ENCODE data around the gene APBA2.

GRCh38 chr15:29106551-29107290 is 220.9 kb downstream of the APBA2 start:
- no peak for TF ChIP-seq CTCF (optimal IDR thresholded peaks at IDR 0.05 in 1 of 3, IDR thresholded peaks at IDR 0.05 in 1 of 3, conservative IDR thresholded peaks at IDR 0.05 in 1 of 3; ENCODE audit: extremely low read depth in 1 of 3, insufficient read depth in 2 of 3, low read length in 3 of 3)
- no peak for TF ChIP-seq EZH2 (IDR thresholded peaks at IDR 0.05; ENCODE audit: low read length)
